GM21515 (cell line): Measurements from ENCODE around the gene ADGB.
"Not testable (repeated sequence)": the region's sequence is repeated elsewhere in the genome, so short reads cannot be mapped to it uniquely, and the experiment has no call there.

ENCODE experiments used
- ATAC-seq: cut with Tn5 transposase; IDR thresholded peaks from one replicate; pipeline ENCODE4 v1.9.1; 2021; ENCODE audit not compliant: unreplicated experiment

ADGB gene

GRCh38 chr6:146753306-146753705 lies 154.5 kb downstream of the ADGB start:
- ATAC-seq, result no peak

- no peak for ATAC-seq
Measured at GRCh38 chr6:146767632-146768031, 168.9 kb downstream of the ADGB start.

- no peak for ATAC-seq
Measured at GRCh38 chr6:146768722-146769121, 169.9 kb downstream of the ADGB start.

GRCh38 chr6:146770275-146770964 lies 171.6 kb downstream of the ADGB start:
- ATAC-seq, result no peak

- ATAC-seq, result no peak
Measured at GRCh38 chr6:146770965-146771735, 172.4 kb downstream of the ADGB start.

- ATAC-seq, result no peak
Measured at GRCh38 chr6:146775220-146775619, 176.4 kb downstream of the ADGB start.

- no peak for ATAC-seq
Measured at GRCh38 chr6:146781836-146782235, 183.1 kb downstream of the ADGB start.

GRCh38 chr6:146785001-146785585 lies 186.3 kb downstream of the ADGB start:
- ATAC-seq, result peak; percentile 97

- ATAC-seq, result no peak
Measured at GRCh38 chr6:146787876-146788508, 189.2 kb downstream of the ADGB start.

- no peak for ATAC-seq
Measured at GRCh38 chr6:146790561-146791091, 191.9 kb downstream of the ADGB start.

GRCh38 chr6:146791930-146792329 lies 193.2 kb downstream of the ADGB start:
- no peak for ATAC-seq

GRCh38 chr6:146793218-146793617 lies 194.4 kb downstream of the ADGB start:
- not testable (repeated sequence) for ATAC-seq

- ATAC-seq, result no peak
Measured at GRCh38 chr6:146795479-146796133, 196.8 kb downstream of the ADGB start.

GRCh38 chr6:146803167-146803566 lies 204.4 kb downstream of the ADGB start:
- not testable (repeated sequence) for ATAC-seq

GRCh38 chr6:146803601-146804000 lies 204.8 kb downstream of the ADGB start:
- no peak for ATAC-seq

- ATAC-seq, result no peak
Measured at GRCh38 chr6:146805546-146806325, 207.0 kb downstream of the ADGB start.

GRCh38 chr6:146809014-146809413 lies 210.2 kb downstream of the ADGB start:
- ATAC-seq, result not testable (repeated sequence)

- ATAC-seq, result not testable (repeated sequence)
Measured at GRCh38 chr6:146812811-146813321, 214.1 kb downstream of the ADGB start.

GRCh38 chr6:146813554-146813953 lies 214.8 kb downstream of the ADGB start:
- ATAC-seq, result no peak
